ENCODE results near the gene MLPH.

Gene MLPH

DNA sequence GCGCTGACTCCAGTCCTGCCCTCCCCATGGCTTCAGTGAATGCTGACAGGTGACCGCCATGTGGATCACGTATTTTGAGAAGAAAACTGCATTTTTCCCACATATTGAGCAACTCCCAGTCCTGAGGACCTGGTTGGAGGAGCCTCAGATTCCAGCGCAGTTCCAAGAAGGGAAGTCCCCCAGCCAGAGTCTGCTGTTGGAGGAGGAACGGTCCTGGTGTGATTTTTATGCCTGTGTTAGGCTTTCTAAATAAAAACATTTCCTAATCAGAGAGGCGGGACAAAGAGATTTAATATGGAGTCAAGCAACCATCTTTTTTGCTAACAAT lies 40.7 kb upstream of the MLPH start:
- FAIRE-seq (no peak), DNase-seq (ENCODE audit: insufficient read length, low spot score) (no peak)
- TF ChIP-seq POLR2A (IDR thresholded peaks at IDR 0.05; ENCODE audit: low read depth, low read length) (no peak), PAX5 (IDR thresholded peaks at IDR 0.05; ENCODE audit: insufficient read depth, low read length, severe bottlenecking) (no peak), POU2F2 (IDR thresholded peaks at IDR 0.05; ENCODE audit: low read depth, low read length) (no peak), TAF1 (IDR thresholded peaks at IDR 0.05; ENCODE audit: low read depth, low read length) (no peak)

DNA sequence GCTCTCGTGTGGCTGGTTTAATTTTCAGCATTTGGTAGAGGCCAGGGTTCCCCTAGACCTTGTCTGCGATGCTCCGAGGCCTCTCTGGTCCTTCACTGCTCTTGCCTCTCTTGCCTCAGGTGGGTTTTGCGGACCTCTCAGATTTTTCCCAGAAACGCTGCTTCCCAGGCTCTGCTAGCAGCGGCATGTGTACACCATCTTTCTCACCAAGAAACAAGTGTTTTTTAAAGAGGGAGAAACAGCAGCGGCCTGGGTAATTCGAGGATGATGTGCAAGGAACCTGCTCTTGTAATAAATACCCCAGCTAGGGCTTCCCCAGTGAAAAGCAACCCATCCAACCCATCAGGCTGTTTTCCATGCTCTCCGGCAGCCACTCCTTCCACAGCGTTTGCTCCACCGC lies 39.6 kb upstream of the MLPH start:
- TF ChIP-seq POLR2AphosphoS5 (IDR thresholded peaks at IDR 0.05; ENCODE audit: low read depth, low read length) (no peak), POLR2A (IDR thresholded peaks at IDR 0.05; ENCODE audit: low read depth, low read length) (no peak), TAF1 (IDR thresholded peaks at IDR 0.05; ENCODE audit: low read depth, low read length) (no peak), PAX5 (IDR thresholded peaks at IDR 0.05; ENCODE audit: insufficient read depth, low read length, severe bottlenecking) (no peak), POU2F2 (IDR thresholded peaks at IDR 0.05; ENCODE audit: low read depth, low read length) (no peak), SPI1 (IDR thresholded peaks at IDR 0.05; ENCODE audit: low read depth, low read length) (no peak)
- FAIRE-seq (no peak), DNase-seq (ENCODE audit: insufficient read length, low spot score) (no peak)

DNA sequence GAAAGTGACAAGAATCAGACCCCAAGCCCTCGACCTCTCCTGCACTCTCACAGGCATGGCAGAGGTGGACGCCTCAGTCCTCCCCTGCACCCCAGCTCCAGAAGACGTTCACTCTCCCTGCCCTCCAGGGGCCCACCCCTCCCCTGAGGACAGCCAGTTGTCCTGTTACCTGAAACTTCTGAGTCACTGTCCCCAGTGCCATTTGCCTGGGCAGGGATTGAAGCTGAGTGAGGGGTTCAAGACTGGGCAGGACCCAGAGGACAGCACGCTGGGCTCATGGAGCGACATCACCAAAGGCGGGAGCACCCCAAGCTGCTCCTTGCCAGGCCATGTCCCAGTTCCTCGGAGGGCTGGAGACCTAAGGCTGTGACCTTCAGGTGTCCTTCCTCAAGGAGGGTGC lies 38.9 kb upstream of the MLPH start:
- no peak for FAIRE-seq
- DNase-seq (ENCODE audit: insufficient read length, low spot score) = no peak
- no peak for TF ChIP-seq POU2F2 (IDR thresholded peaks at IDR 0.05; ENCODE audit: low read depth, low read length)
- no peak for TF ChIP-seq POLR2A (IDR thresholded peaks at IDR 0.05; ENCODE audit: low read depth, low read length)

DNA sequence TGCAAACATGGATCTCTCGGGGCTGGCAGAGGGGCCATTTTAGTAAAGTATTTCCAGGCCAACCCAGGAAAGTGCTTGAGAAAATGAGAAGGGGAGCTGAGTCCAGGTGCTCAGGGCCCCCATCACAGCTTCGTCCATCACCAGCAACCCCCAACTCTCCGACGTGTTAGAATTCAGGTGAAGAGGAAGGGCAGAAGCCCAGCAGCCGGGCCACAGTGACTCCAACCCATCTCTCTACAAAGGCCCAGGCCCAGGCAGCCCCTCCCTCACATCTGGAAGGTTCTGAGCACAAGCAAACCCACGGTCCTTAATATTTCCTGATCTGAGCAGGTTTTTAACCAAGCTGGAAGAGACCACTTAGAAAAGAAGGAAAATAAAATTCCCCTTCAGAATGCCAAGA lies 38.4 kb upstream of the MLPH start:
- FAIRE-seq (no peak), DNase-seq (ENCODE audit: insufficient read length, low spot score) (no peak)
- TF ChIP-seq PAX5 (IDR thresholded peaks at IDR 0.05; ENCODE audit: insufficient read depth, low read length, severe bottlenecking) = no peak
- no peak for TF ChIP-seq SPI1 (IDR thresholded peaks at IDR 0.05; ENCODE audit: low read depth, low read length)
- TF ChIP-seq TAF1 (IDR thresholded peaks at IDR 0.05; ENCODE audit: low read depth, low read length) = no peak
- TF ChIP-seq POU2F2 (IDR thresholded peaks at IDR 0.05; ENCODE audit: low read depth, low read length) = no peak
- no peak for TF ChIP-seq POLR2A (IDR thresholded peaks at IDR 0.05; ENCODE audit: low read depth, low read length)
- TF ChIP-seq POLR2AphosphoS5 (IDR thresholded peaks at IDR 0.05; ENCODE audit: low read depth, low read length) = no peak

DNA sequence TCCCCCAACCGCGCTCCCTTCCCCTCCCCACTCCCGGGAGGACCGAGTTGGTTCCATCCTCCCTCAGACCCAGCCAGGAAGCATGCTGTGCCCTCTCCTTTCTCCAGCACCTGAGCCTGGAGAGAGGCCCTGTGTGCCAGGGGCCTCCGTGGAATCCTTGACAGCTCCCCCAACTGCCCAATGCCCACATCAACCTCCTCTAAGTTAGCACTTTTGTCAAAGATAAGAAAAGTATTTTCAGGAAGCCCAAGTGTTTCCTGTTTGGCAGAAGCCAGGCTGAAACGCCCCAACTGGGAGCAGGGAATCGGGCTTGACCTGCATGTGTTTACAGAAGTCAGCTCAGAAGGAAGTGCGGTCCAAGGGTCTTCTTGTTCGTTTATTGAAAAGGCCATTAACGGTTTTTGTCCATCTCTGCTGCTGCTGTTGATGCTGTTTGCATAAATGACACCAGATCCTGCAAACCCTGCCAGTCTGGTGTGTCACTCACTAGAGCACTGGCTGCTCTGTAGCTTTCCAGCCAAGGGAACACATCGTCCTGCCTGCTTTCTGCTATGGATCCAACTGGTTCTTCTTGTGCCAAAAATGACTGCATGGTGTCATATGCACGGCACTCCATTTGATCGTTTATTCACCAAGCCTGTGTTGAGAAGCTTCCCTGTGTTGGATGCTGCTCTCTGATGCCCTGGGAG lies 37.7 kb upstream of the MLPH start:
- FAIRE-seq (no peak), DNase-seq (ENCODE audit: insufficient read length, low spot score) (no peak)
- TF ChIP-seq SPI1 (IDR thresholded peaks at IDR 0.05; ENCODE audit: low read depth, low read length) (no peak), PAX5 (IDR thresholded peaks at IDR 0.05; ENCODE audit: insufficient read depth, low read length, severe bottlenecking) (no peak), POLR2A (IDR thresholded peaks at IDR 0.05; ENCODE audit: low read depth, low read length) (no peak), TAF1 (IDR thresholded peaks at IDR 0.05; ENCODE audit: low read depth, low read length) (no peak), POU2F2 (IDR thresholded peaks at IDR 0.05; ENCODE audit: low read depth, low read length) (no peak)

DNA sequence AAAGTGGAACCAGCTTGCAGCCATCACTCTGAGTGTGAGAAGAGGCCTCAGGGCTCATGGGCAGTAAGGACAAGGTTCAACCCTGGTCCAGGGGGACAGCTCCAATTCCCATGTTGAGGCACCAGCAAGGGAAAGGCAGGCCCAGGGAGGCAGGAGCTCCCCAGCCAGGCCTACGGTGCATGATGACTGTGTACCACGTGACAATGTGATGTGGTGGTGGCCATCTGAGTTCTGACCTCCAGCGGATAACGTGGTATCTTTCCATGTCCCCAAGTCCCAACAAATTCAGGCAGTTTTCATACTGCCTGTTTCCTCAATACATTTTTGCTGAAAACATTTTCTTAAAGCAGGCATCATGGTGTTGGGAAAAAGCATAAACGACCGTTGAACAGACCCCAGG lies 36.9 kb upstream of the MLPH start:
- FAIRE-seq (no peak), DNase-seq (ENCODE audit: insufficient read length, low spot score) (no peak)
- no peak for TF ChIP-seq SPI1 (IDR thresholded peaks at IDR 0.05; ENCODE audit: low read depth, low read length)
- no peak for TF ChIP-seq POLR2AphosphoS5 (IDR thresholded peaks at IDR 0.05; ENCODE audit: low read depth, low read length)
- TF ChIP-seq TAF1 (IDR thresholded peaks at IDR 0.05; ENCODE audit: low read depth, low read length) = no peak
- TF ChIP-seq PAX5 (IDR thresholded peaks at IDR 0.05; ENCODE audit: insufficient read depth, low read length, severe bottlenecking) = no peak
- no peak for TF ChIP-seq POU2F2 (IDR thresholded peaks at IDR 0.05; ENCODE audit: low read depth, low read length)
- TF ChIP-seq POLR2A (IDR thresholded peaks at IDR 0.05; ENCODE audit: low read depth, low read length) = no peak

DNA sequence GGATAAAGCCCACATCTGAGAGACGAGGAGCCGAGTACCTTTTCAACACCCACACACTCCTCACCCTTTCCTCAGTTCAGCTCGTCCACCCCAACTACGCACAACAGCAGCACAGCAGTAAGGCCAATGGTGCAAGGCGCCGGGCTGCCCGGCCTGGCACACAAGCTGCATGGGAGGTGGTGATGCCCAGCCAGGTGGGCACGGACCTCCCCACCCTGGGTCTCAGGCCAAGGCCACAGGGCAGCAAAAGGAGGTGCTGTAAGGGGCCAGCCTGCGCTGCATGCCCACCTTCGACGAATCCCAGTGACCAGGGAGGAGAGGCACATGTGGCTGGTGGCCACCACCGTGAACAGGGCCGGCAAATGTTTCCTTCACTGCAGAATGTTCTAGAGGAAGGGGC lies 36.5 kb upstream of the MLPH start:
- FAIRE-seq (no peak), DNase-seq (ENCODE audit: insufficient read length, low spot score) (no peak)
- TF ChIP-seq POLR2AphosphoS5 (IDR thresholded peaks at IDR 0.05; ENCODE audit: low read depth, low read length) (no peak), POU2F2 (IDR thresholded peaks at IDR 0.05; ENCODE audit: low read depth, low read length) (no peak)

DNA sequence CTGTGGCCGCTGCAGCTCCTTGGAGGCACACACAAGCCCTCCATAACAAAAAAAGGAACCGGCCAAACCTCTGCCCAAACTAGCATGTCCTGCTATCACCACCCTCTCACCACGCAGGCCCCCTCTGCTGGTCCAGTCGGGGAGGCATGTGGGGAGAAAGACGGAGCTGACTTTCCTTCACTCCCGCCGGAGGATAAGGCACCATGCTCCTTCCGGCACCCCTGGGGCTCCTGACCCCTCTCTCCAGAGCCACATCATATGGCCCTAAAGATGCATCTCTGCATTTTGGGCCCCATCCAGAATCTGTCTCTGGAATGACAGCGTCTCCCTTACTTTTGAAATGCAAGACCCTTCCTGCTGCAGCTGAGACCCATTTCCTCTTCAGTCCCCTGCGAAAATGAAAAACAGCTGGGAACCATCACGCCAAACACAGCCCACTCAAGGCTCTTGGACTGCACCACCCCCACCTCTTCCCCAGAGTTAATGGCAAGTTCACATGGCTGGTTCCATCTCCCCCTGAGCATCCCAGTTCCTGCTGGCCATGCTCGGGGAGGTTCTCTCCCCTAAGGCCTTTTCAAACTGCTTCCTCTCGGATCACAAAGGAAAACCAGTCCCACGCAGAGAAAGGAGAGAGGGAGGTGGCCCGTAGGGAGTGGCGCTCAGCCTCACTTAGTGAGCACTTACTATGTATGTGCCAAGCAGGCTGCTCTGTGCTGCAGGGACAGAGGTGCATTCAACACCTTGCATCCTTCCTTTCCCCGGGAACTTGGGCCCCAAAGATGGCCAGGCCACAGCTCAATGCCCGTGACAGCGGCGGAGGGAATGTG lies 35.2 kb upstream of the MLPH start:
- no peak for FAIRE-seq
- no peak for TF ChIP-seq TAF1 (IDR thresholded peaks at IDR 0.05; ENCODE audit: low read depth, low read length)
- DNase-seq (ENCODE audit: insufficient read length, low spot score) = no peak

DNA sequence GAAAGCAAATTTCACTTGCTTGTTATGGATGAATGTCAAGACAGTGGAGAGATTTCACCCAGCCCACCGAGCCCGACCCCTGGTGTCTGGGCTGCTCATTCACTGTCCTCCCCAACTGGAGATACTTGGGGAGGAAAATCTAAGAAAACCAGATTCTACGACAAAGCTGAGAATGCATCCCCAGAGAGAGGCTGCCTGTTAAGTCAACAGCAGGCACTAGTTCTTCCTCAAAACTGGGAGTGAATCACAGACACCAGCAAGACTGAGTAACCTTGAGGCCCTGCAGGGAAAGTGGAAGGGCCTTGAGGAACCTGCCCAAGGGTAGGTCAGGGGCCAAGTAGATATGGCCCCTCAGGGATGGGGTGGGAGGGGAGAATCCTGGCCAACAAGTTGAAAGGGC lies 34.2 kb upstream of the MLPH start:
- DNase-seq (ENCODE audit: insufficient read length, low spot score) (no peak), FAIRE-seq (no peak)

DNA sequence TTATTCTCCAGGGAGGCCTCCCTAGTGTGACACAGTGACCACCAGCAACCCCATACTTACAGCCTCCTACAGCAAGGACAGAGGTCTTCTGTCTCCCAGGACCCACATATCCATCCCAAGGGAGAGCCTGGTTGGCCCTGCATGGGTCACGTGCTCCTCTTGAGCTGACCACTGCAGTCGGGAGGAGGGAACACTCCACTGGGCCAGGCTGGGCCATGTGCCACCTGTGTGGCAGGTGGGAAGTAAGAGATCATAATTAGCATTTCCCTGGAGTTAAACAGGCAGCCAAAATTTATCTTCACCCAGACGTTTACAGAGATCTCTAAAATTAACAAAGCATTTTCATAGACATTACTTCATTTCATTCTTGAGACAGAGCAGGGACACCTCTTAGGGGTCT lies 33.4 kb upstream of the MLPH start:
- no peak for FAIRE-seq
- TF ChIP-seq PAX5 (IDR thresholded peaks at IDR 0.05; ENCODE audit: insufficient read depth, low read length, severe bottlenecking) (no peak), SPI1 (IDR thresholded peaks at IDR 0.05; ENCODE audit: low read depth, low read length) (no peak), POU2F2 (IDR thresholded peaks at IDR 0.05; ENCODE audit: low read depth, low read length) (no peak), TAF1 (IDR thresholded peaks at IDR 0.05; ENCODE audit: low read depth, low read length) (no peak), POLR2AphosphoS5 (IDR thresholded peaks at IDR 0.05; ENCODE audit: low read depth, low read length) (no peak), POLR2A (IDR thresholded peaks at IDR 0.05; ENCODE audit: low read depth, low read length) (no peak)

More for the DNA sequence above, 34.2 kb upstream of the MLPH start:
- no peak for TF ChIP-seq POLR2AphosphoS5 (IDR thresholded peaks at IDR 0.05; ENCODE audit: low read depth, low read length)
- no peak for TF ChIP-seq PAX5 (IDR thresholded peaks at IDR 0.05; ENCODE audit: insufficient read depth, low read length, severe bottlenecking)
- no peak for TF ChIP-seq TAF1 (IDR thresholded peaks at IDR 0.05; ENCODE audit: low read depth, low read length)
- TF ChIP-seq POLR2A (IDR thresholded peaks at IDR 0.05; ENCODE audit: low read depth, low read length) = no peak
- TF ChIP-seq POU2F2 (IDR thresholded peaks at IDR 0.05; ENCODE audit: low read depth, low read length) = no peak
- TF ChIP-seq SPI1 (IDR thresholded peaks at IDR 0.05; ENCODE audit: low read depth, low read length) = no peak

More for the DNA sequence above, 33.4 kb upstream of the MLPH start:
- DNase-seq (ENCODE audit: insufficient read length, low spot score) = no peak
